GM23338 (cell line): ENCODE results near the gene TMEM74B. TPM values are rescaled to one million over a fixed set of nuclear protein-coding genes. Genes with fewer than 3 reads are reported as not detected.

Experiments
- ATAC-seq: fragments of 200-7000 bp; cut with Tn5 transposase; 3 replicates; pipeline ENCODE4 v1.9.1; 2020
- DNase-seq: peaks from one replicate; pipeline ENCODE4 v3.0.0-alpha.2; 2015; ENCODE audit warnings: low spot score
- H2AFZ ChIP-seq: fragments of 200-600 bp; sonication (generic); 2 replicates; pipeline ENCODE4 v1.8.0; 2016; ENCODE audit warnings: antibody characterized with exemption, mild to moderate bottlenecking, moderate library complexity
- H3F3A ChIP-seq: fragments of 200-600 bp; sonication (generic); replicated peaks from 2 replicates; pipeline ENCODE4 v1.8.0; 2017; ENCODE audit warnings: antibody characterized with exemption, mixed run types, low read depth
- H3K27ac ChIP-seq: fragments of 200-600 bp; sonication (generic); 2 replicates; pipeline ENCODE4 v1.6.1; 2016; ENCODE audit warnings: low read depth
- H3K27me3 ChIP-seq: fragments of 200-600 bp; sonication (generic); 2 replicates; pipeline ENCODE4 v1.8.0; 2016; ENCODE audit warnings: mild to moderate bottlenecking, mixed run types, moderate library complexity; ENCODE audit not compliant: insufficient read depth
- H3K36me3 ChIP-seq: fragments of 200-600 bp; sonication (generic); 2 replicates; pipeline ENCODE4 v1.8.0; 2016; ENCODE audit warnings: mild to moderate bottlenecking; ENCODE audit not compliant: insufficient read depth
- H3K4me1 ChIP-seq: fragments of 200-600 bp; sonication (generic); 2 replicates; pipeline ENCODE4 v1.8.0; 2016; ENCODE audit warnings: mild to moderate bottlenecking, moderate library complexity; ENCODE audit not compliant: insufficient read depth
- H3K4me2 ChIP-seq: fragments of 200-600 bp; sonication (generic); 2 replicates; pipeline ENCODE4 v1.7.1; 2017; ENCODE audit warnings: mixed run types
- H3K4me3 ChIP-seq: fragments of 200-600 bp; sonication (generic); 2 replicates; pipeline ENCODE4 v1.6.1; 2016; ENCODE audit warnings: mixed run types
- H3K79me2 ChIP-seq: fragments of 200-600 bp; sonication (generic); replicated peaks from 2 replicates; pipeline ENCODE4 v1.8.0; 2017; ENCODE audit warnings: mild to moderate bottlenecking; ENCODE audit not compliant: insufficient read depth
- H3K9me2 ChIP-seq: fragments of 200-600 bp; sonication (generic); 2 replicates; pipeline ENCODE4 v1.8.0; 2017; ENCODE audit not compliant: insufficient read depth
- H4K20me1 ChIP-seq: fragments of 200-600 bp; sonication (generic); replicated peaks from 2 replicates; pipeline ENCODE4 v1.8.0; 2017; ENCODE audit warnings: mild to moderate bottlenecking; ENCODE audit not compliant: insufficient read depth
- H3K27ac Mint-ChIP-seq: 2 replicates; pipeline ENCODE4 v1.8.0; 2020; ENCODE audit warnings: inconsistent platforms, mild to moderate bottlenecking, moderate library complexity, mixed read lengths
- H3K27me3 Mint-ChIP-seq: 3 replicates; pipeline ENCODE4 v1.8.0; 2022; ENCODE audit warnings: low read depth, mild to moderate bottlenecking, moderate library complexity, mixed read lengths, inconsistent platforms; ENCODE audit not compliant: insufficient read depth, poor library complexity
- H3K36me3 Mint-ChIP-seq: 3 replicates; pipeline ENCODE4 v1.8.0; 2021; ENCODE audit warnings: low read depth, mild to moderate bottlenecking, inconsistent platforms, moderate library complexity, mixed read lengths
- H3K4me1 Mint-ChIP-seq: 3 replicates; pipeline ENCODE4 v1.8.0; 2020; ENCODE audit warnings: mild to moderate bottlenecking, inconsistent platforms, mixed read lengths
- H3K4me3 Mint-ChIP-seq: 3 replicates; pipeline ENCODE4 v1.8.0; 2021; ENCODE audit warnings: moderate library complexity, mild to moderate bottlenecking, inconsistent platforms, mixed read lengths
- H3K9me3 Mint-ChIP-seq: 3 replicates; pipeline ENCODE4 v1.8.0; 2020; ENCODE audit warnings: moderate library complexity, mild to moderate bottlenecking, inconsistent platforms, mixed read lengths
- CTCF ChIP-seq, 2 experiments: fragments of 200-600 bp in 1 of 2; sonication (generic) in 1 of 2; conservative IDR thresholded peaks; 2 replicates each; pipeline versions ENCODE4 v1.5.1 to v1.6.1; 2016 to 2017; ENCODE audit warnings: antibody characterized with exemption in 2 of 2, low read depth in 2 of 2, mild to moderate bottlenecking in 2 of 2, moderate library complexity in 1 of 2
- REST ChIP-seq: IDR thresholded peaks from one replicate; pipeline ENCODE4 v1.6.1; 2018; ENCODE audit warnings: antibody characterized with exemption; ENCODE audit not compliant: unreplicated experiment
- STAT1 ChIP-seq: IDR thresholded peaks from one replicate; pipeline ENCODE4 v1.6.1; 2016; ENCODE audit warnings: antibody characterized with exemption; ENCODE audit not compliant: unreplicated experiment
- ZNF114 ChIP-seq: fragments of 250-450 bp; sonication (Bioruptor Pico); IDR thresholded peaks from 2 replicates; pipeline ENCODE4 v1.5.0; 2020; ENCODE audit warnings: mild to moderate bottlenecking, moderate library complexity
- ZNF331 ChIP-seq: fragments of 250-450 bp; sonication (Bioruptor Pico); IDR thresholded peaks from 2 replicates; pipeline ENCODE4 v1.5.0; 2020; ENCODE audit warnings: low read depth, mild to moderate bottlenecking, moderate library complexity
- ZNF462 ChIP-seq: fragments of 250-450 bp; sonication (Bioruptor Pico); IDR thresholded peaks from 2 replicates; pipeline ENCODE4 v1.5.0; 2020; ENCODE audit warnings: mild to moderate bottlenecking, moderate library complexity
- polyA plus RNA-seq: library from polyadenylated mRNA; unstranded; fragments of >200 nt; fragmentation: Nextera tagmentation; extraction: Ambion mirVana; gene quantifications from 2 replicates; pipeline ENCODE4 v1.2.1, GENCODE V29; 2016
- total RNA-seq: library from RNA; depleted of rRNA; stranded (reverse); fragments of >200 nt; shearing (Covaris generic); gene quantifications from 2 replicates; pipeline ENCODE4 v1.2.3, GENCODE V29; 2014

TMEM74B gene
- total and polyA plus RNA-seq, 2 experiments from 2014 or later, result 1.0 to 4.8 TPM

- no peaks in the 10 kb centered on the region for H3K9me2 ChIP-seq
- Mint-ChIP-seq H3K36me3 (peaks cover 2% of the 10 kb centered on the region; the same call in 1 of the 3 replicates), H3K4me3 (no peak overlapping the region), H3K9me3 (no peaks in the 10 kb centered on the region), H3K4me1 (peaks cover 15% of the 10 kb centered on the region), H3K27me3 (peaks cover 7% of the 10 kb centered on the region), H3K27ac (no peak overlapping the region)
- DNase-seq, result peak; percentile 77
- no peak for TF ChIP-seq ZNF114 (CRISPR knock-in tag)
- peak; percentile 47 to 66 for TF ChIP-seq CTCF (conservative IDR thresholded peaks at IDR 0.05; ENCODE audit: low read depth in 2 of 2)
- no peak overlapping the region for H3K4me3 ChIP-seq
- no peaks in the 10 kb centered on the region for H3K79me2 ChIP-seq
- no peak overlapping the region for H3K4me2 ChIP-seq
- 0 out of 2 replicates have a peak, but pooled peaks cover 4% of the 10 kb centered on the region for H3K27me3 ChIP-seq
- H2AFZ ChIP-seq, result no peak overlapping the region
- H3F3A ChIP-seq, result no peaks in the 10 kb centered on the region
- no peaks in the 10 kb centered on the region for H3K36me3 ChIP-seq
- peak; percentile 90 for ATAC-seq
- peaks cover 9% of the 10 kb centered on the region; the same call in 1 of the 2 replicates for H3K4me1 ChIP-seq
- no peak overlapping the region for H3K27ac ChIP-seq
- no peaks in the 10 kb centered on the region; the same call in 1 of the 2 replicates for H4K20me1 ChIP-seq
Measured at GRCh38 chr20:1177680-1178079, 7.1 kb downstream of the TMEM74B start.

- Mint-ChIP-seq H3K27me3 (peaks cover 3% of the 10 kb centered on the region), H3K27ac (no peak overlapping the region), H3K9me3 (no peaks in the 10 kb centered on the region), H3K36me3 (peaks cover 8% of the 10 kb centered on the region; the same call in 1 of the 3 replicates), H3K4me1 (0 out of 3 replicates have a peak, but pooled peaks cover 5% of the 10 kb centered on the region), H3K4me3 (no peak overlapping the region)
- no peaks in the 10 kb centered on the region for H3F3A ChIP-seq
- no peaks in the 10 kb centered on the region for H3K36me3 ChIP-seq
- H2AFZ ChIP-seq, result no peak overlapping the region
- H3K27me3 ChIP-seq, result no peaks in the 10 kb centered on the region
- H3K79me2 ChIP-seq, result no peaks in the 10 kb centered on the region
- ATAC-seq, result no peak
- H3K4me1 ChIP-seq, result no peaks in the 10 kb centered on the region
- H3K9me2 ChIP-seq, result no peaks in the 10 kb centered on the region
- DNase-seq, result no peak
- H3K4me3 ChIP-seq, result no peak overlapping the region
- H4K20me1 ChIP-seq, result peaks cover 5% of the 10 kb centered on the region
- no peak overlapping the region for H3K27ac ChIP-seq
- H3K4me2 ChIP-seq, result no peak overlapping the region
- no peak for TF ChIP-seq ZNF462 (CRISPR knock-in tag)
- no peak for TF ChIP-seq ZNF331 (CRISPR knock-in tag)
- TF ChIP-seq CTCF (conservative IDR thresholded peaks at IDR 0.05; ENCODE audit: low read depth in 2 of 2), result no peak
- TF ChIP-seq REST, result no peak
- TF ChIP-seq ZNF114 (CRISPR knock-in tag), result no peak
- no peak for TF ChIP-seq STAT1
Measured at GRCh38 chr20:1174787-1175186, 10.0 kb downstream of the TMEM74B start.
